ENCODE measurements around the gene TCEAL7.

TCEAL7 gene

GRCh38 chrX:103369479-103369878, 39.4 kb downstream of the TCEAL7 start:
- no peak for DNase-seq

DNA sequence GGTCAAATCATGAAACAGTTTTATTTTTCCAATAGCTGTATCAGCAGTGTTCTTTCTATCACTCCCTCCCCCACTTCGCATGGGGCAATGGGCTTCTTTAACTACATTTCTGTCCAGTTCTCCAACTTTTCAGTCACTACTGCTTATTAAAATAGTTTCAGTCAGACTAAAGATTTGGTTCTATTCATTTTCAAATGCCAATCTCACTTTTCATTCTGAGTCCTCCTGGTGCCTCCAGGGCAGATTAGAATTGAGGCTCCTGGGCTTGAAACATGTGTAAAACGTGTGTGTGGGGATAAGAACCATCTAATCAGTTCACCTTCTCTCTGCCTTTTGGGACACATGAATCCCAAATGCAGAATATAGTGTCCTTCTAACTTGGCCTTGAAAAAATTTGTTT, 42.8 kb downstream of the TCEAL7 start:
- no peak for DNase-seq

- no peak for DNase-seq
These were observed 43.5 kb downstream of the TCEAL7 start for GRCh38 chrX:103373581-103373980.

GRCh38 chrX:103376118-103376978, 46.3 kb downstream of the TCEAL7 start, which contains the start of gene BEX3:
Gene BEX3 (plus strand): TSS chrX:103376538. CDS start chrX:103377522, 984 bp downstream.
- DNase-seq, result peak; percentile 9 to 19

DNA sequence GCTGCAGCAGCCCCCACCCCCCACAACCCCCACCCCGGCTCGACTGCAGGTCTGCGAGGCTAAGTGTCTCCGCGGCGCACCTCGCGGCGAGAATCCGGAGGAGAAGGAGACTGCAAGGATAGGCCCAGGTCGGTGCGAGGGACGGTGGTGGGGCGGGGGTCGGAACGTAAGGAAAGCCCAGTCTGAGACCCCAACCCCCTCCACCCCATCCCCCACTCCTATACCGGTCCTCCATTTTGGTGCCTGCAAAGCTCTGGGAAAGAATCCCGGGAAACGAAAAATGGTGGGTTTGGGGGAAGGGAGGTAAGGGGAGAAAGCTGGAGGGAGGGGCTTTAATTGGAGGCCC, 46.9 kb downstream of the TCEAL7 start:
- DNase-seq, result no peak

DNA sequence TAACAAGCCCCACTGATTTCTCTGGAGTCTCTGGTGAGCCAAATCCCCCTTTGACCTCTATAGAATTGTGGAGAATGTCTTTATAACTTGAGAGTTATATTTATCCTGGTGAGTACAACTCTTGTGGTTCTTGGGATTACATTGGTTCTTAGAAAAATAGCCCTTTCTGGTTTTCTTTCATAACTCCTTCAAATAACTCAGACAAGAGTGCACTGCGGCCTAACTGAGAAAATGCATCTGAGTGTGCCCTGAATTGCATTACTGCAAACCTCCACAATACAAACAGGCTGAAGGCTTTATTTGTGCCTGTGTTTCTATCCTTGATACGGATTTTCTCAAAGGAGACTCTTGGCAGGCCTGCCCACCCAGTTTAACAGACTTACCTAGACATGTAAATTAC, 49.0 kb downstream of the TCEAL7 start:
- DNase-seq, result no peak

Data from stimulated activated CD4-positive, alpha-beta T cell treated with anti-CD3 and anti-CD28 coated beads, Interleukin-4, amount 100 ng/mL, for 4 hours (primary cell).